WTC11 (cell line): ENCODE measurements around the gene EVX1. TPM values are rescaled to one million over a fixed set of nuclear protein-coding genes. Genes with fewer than 3 reads are reported as not detected.
A peak's percentile ranks its signal among the peaks of the same experiment; 100 is the strongest.

Source experiments
- ATAC-seq: fragments of 200-7000 bp; cut with Tn5 transposase; 2 replicates; pipeline ENCODE4 v1.10.0; 2021; ENCODE audit warnings: mild to moderate bottlenecking, moderate library complexity
- CTCF ChIA-PET: fragments of 300-600 bp; sonication (Branson Sonifier 250); formaldehyde crosslinking; loops from one replicate; lab custom pipeline; 2021; ENCODE audit warnings: antibody characterized with exemption; lab: Charles Lee
- POLR2A ChIA-PET: fragments of 350-600 bp; sonication (Branson Sonifier 250); formaldehyde crosslinking; loops from one replicate; lab custom pipeline; 2021; ENCODE audit warnings: antibody characterized with exemption; lab: Charles Lee
- DNase-seq: peaks from one replicate; pipeline ENCODE4 v3.0.0; 2021; ENCODE audit warnings: low spot score
- H3K27ac Mint-ChIP-seq: 2 replicates; pipeline ENCODE4 v1.8.0; 2021; ENCODE audit warnings: mixed read lengths
- H3K27me3 Mint-ChIP-seq: 2 replicates; pipeline ENCODE4 v1.8.0; 2021; ENCODE audit warnings: low read depth, mild to moderate bottlenecking, moderate library complexity, mixed read lengths
- H3K36me3 Mint-ChIP-seq: 2 replicates; pipeline ENCODE4 v1.8.0; 2021; ENCODE audit warnings: mixed read lengths
- H3K4me1 Mint-ChIP-seq: 2 replicates; pipeline ENCODE4 v1.8.0; 2022; ENCODE audit warnings: mixed read lengths
- H3K4me3 Mint-ChIP-seq: 2 replicates; pipeline ENCODE4 v1.8.0; 2021; ENCODE audit warnings: mild to moderate bottlenecking, moderate library complexity, mixed read lengths
- H3K9me3 Mint-ChIP-seq: 2 replicates; pipeline ENCODE4 v1.8.0; 2021; ENCODE audit warnings: mixed read lengths
- ELF4 ChIP-seq: sonication (generic); formaldehyde crosslinking; IDR thresholded peaks from 2 replicates; pipeline ENCODE4 v1.8.1; 2022; ENCODE audit warnings: low read depth, mild to moderate bottlenecking, moderate library complexity, missing genetic modification reagents
- SOX15 ChIP-seq: fragments of 250-450 bp; sonication (Bioruptor Pico); IDR thresholded peaks from 2 replicates; pipeline ENCODE4 v1.9.0; 2021; ENCODE audit warnings: mild to moderate bottlenecking
- SP1 ChIP-seq: sonication (generic); formaldehyde crosslinking; conservative IDR thresholded peaks from 2 replicates; pipeline ENCODE4 v1.8.1; 2022; ENCODE audit warnings: missing genetic modification reagents
- ZBTB21 ChIP-seq: sonication (generic); formaldehyde crosslinking; IDR thresholded peaks from 2 replicates; pipeline ENCODE4 v1.8.1; 2023; ENCODE audit warnings: mild to moderate bottlenecking, missing genetic modification reagents, borderline replicate concordance
- total RNA-seq: library from RNA; stranded (reverse); gene quantifications from 3 replicates; pipeline ENCODE4 v1.2.3, GENCODE V29; 2021
- TF ChIP-seq, protein P1 (sequence below): fragments of 250-450 bp; sonication (Bioruptor Pico); IDR thresholded peaks from 2 replicates; pipeline ENCODE4 v1.9.0; 2021; ENCODE audit warnings: mild to moderate bottlenecking
- TF ChIP-seq, protein P2 (sequence below): sonication (generic); formaldehyde crosslinking; IDR thresholded peaks from 2 replicates; pipeline ENCODE4 v1.8.0; 2022; ENCODE audit warnings: mild to moderate bottlenecking, missing genetic modification reagents
- TF ChIP-seq, protein P3 (sequence below): sonication (generic); formaldehyde crosslinking; IDR thresholded peaks from 2 replicates; pipeline ENCODE4 v1.8.0; 2022; ENCODE audit warnings: mild to moderate bottlenecking, missing genetic modification reagents
- TF ChIP-seq, protein P4 (sequence below): sonication (generic); formaldehyde crosslinking; conservative IDR thresholded peaks from 2 replicates; pipeline ENCODE4 v1.8.1; 2022; ENCODE audit warnings: mild to moderate bottlenecking, missing genetic modification reagents
- TF ChIP-seq, protein P5 (sequence below): sonication (generic); formaldehyde crosslinking; IDR thresholded peaks from 2 replicates; pipeline ENCODE4 v1.8.1; 2023; ENCODE audit warnings: mild to moderate bottlenecking, moderate library complexity, missing genetic modification reagents
- TF ChIP-seq, protein P6 (sequence below): sonication (generic); formaldehyde crosslinking; conservative IDR thresholded peaks from 2 replicates; pipeline ENCODE4 v1.8.1; 2023; ENCODE audit warnings: mild to moderate bottlenecking, low read depth, missing genetic modification reagents, moderate library complexity
- TF ChIP-seq, protein P7 (sequence below): sonication (generic); formaldehyde crosslinking; IDR thresholded peaks from 2 replicates; pipeline ENCODE4 v1.8.0; 2023; ENCODE audit warnings: mild to moderate bottlenecking, missing genetic modification reagents

The EVX1 gene
- total RNA-seq, 1 experiment from 2014 or later: not detected

DNA sequence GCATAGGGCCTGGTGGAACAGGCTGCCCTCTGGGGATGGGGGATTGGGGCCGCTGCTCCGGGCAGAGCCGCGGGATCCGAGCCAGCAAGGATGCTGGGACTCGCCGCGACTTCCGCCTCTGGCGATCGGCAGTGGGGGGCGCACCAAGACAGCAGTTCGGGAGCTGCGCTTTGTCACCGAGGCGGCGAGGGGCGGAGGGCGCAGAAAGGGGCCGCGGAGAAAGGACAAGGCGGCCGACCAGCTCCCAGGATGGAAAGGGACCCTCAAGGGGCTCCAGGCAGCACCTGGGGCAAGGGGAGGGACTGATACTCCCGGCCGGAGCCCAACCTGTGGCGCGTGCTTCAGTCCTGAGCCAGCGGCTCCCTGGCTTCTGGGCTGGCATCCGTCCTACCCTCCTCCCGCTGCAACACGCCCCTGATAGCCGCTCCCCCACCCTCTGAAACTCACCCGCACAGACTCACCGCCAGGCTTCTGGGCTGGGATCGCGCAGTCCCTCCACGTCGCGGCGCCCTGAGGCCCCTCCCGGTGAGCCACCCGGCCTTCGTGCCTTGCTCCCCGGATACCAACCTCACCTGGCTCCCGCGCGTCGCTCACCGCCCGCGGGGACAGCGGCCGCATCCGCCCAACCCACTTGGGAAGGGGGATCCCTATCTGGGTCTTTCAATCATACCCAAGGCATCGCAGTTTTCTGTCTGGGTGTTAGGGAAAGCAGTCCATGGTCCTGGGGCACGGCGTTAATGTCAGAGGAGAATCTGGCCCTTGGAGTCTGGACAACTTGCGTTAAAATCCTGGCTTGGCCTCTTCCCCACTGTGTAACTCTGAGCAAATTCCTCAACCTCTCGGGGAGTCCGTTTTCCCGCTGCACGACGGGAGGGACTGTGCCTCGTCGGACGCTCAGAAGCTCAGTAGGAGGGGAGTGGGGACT, 7.0 kb upstream of the EVX1 start (continued):
- TF ChIP-seq, protein P1, sequence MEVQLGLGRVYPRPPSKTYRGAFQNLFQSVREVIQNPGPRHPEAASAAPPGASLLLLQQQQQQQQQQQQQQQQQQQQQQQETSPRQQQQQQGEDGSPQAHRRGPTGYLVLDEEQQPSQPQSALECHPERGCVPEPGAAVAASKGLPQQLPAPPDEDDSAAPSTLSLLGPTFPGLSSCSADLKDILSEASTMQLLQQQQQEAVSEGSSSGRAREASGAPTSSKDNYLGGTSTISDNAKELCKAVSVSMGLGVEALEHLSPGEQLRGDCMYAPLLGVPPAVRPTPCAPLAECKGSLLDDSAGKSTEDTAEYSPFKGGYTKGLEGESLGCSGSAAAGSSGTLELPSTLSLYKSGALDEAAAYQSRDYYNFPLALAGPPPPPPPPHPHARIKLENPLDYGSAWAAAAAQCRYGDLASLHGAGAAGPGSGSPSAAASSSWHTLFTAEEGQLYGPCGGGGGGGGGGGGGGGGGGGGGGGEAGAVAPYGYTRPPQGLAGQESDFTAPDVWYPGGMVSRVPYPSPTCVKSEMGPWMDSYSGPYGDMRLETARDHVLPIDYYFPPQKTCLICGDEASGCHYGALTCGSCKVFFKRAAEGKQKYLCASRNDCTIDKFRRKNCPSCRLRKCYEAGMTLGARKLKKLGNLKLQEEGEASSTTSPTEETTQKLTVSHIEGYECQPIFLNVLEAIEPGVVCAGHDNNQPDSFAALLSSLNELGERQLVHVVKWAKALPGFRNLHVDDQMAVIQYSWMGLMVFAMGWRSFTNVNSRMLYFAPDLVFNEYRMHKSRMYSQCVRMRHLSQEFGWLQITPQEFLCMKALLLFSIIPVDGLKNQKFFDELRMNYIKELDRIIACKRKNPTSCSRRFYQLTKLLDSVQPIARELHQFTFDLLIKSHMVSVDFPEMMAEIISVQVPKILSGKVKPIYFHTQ: no peak
- TF ChIP-seq ELF4 (CRISPR knock-in tag) (no peak), ZBTB21 (CRISPR knock-in tag) (peak; percentile 39; the same call in 1 of the 2 replicates), SP1 (0 out of 2 replicates have a peak, but pooled peaks have one; percentile 14)
- TF ChIP-seq, protein P2, sequence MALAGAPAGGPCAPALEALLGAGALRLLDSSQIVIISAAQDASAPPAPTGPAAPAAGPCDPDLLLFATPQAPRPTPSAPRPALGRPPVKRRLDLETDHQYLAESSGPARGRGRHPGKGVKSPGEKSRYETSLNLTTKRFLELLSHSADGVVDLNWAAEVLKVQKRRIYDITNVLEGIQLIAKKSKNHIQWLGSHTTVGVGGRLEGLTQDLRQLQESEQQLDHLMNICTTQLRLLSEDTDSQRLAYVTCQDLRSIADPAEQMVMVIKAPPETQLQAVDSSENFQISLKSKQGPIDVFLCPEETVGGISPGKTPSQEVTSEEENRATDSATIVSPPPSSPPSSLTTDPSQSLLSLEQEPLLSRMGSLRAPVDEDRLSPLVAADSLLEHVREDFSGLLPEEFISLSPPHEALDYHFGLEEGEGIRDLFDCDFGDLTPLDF (CRISPR knock-in tag): no peak
- TF ChIP-seq, protein P3, sequence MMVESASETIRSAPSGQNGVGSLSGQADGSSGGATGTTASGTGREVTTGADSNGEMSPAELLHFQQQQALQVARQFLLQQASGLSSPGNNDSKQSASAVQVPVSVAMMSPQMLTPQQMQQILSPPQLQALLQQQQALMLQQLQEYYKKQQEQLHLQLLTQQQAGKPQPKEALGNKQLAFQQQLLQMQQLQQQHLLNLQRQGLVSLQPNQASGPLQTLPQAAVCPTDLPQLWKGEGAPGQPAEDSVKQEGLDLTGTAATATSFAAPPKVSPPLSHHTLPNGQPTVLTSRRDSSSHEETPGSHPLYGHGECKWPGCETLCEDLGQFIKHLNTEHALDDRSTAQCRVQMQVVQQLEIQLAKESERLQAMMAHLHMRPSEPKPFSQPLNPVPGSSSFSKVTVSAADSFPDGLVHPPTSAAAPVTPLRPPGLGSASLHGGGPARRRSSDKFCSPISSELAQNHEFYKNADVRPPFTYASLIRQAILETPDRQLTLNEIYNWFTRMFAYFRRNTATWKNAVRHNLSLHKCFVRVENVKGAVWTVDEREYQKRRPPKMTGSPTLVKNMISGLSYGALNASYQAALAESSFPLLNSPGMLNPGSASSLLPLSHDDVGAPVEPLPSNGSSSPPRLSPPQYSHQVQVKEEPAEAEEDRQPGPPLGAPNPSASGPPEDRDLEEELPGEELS (CRISPR knock-in tag): no peak
- TF ChIP-seq, protein P4, sequence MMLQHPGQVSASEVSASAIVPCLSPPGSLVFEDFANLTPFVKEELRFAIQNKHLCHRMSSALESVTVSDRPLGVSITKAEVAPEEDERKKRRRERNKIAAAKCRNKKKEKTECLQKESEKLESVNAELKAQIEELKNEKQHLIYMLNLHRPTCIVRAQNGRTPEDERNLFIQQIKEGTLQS: no peak

DNA sequence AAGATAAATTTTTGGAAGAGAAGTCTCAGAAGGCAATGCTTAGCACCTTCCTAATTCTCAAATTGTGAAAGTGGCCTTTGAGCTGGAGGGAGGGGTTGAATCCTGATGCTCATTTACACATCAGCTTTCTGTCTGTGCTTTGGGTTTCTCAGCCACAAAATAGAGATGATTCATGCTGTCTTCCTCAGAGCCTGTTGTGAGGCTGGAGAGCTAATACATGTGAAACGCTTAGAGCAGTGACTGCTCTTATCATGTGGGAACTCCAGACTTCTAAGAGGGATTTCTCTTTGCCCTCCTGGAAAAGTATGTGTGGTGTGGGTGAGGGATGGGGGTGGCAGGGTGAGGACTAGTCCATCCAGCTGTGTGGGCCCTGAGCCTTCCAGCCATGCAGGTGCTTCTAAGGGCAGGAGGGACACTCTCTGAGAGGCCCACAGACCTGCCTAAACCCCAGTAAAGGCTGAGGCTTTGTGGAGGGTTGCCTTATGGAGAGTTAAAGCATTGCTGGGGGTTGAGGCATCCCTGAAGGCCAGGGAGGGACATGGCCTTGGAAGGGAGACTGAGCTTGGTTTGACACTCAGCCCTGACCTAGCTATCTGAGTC, 4.8 kb upstream of the EVX1 start:
- DNase-seq (no peak), ATAC-seq (no peak)
- TF ChIP-seq, protein P5, sequence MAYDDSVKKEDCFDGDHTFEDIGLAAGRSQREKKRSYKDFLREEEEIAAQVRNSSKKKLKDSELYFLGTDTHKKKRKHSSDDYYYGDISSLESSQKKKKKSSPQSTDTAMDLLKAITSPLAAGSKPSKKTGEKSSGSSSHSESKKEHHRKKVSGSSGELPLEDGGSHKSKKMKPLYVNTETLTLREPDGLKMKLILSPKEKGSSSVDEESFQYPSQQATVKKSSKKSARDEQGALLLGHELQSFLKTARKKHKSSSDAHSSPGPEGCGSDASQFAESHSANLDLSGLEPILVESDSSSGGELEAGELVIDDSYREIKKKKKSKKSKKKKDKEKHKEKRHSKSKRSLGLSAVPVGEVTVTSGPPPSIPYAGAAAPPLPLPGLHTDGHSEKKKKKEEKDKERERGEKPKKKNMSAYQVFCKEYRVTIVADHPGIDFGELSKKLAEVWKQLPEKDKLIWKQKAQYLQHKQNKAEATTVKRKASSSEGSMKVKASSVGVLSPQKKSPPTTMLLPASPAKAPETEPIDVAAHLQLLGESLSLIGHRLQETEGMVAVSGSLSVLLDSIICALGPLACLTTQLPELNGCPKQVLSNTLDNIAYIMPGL (CRISPR knock-in tag): no peak
- CTCF ChIA-PET: interaction anchor here (1.5 kb wide), 1 partner anchor 42 kb away, joined by 5 read pairs; no protein-coding TSS in a partner anchor
- Mint-ChIP-seq H3K27ac (no peak overlapping the region), H3K27me3 (peaks cover 100% of the 10 kb centered on the region), H3K4me3 (no peak overlapping the region), H3K36me3 (no peaks in the 10 kb centered on the region), H3K9me3 (no peaks in the 10 kb centered on the region), H3K4me1 (peaks cover 43% of the 10 kb centered on the region)
- POLR2A ChIA-PET: no interaction called here

DNA sequence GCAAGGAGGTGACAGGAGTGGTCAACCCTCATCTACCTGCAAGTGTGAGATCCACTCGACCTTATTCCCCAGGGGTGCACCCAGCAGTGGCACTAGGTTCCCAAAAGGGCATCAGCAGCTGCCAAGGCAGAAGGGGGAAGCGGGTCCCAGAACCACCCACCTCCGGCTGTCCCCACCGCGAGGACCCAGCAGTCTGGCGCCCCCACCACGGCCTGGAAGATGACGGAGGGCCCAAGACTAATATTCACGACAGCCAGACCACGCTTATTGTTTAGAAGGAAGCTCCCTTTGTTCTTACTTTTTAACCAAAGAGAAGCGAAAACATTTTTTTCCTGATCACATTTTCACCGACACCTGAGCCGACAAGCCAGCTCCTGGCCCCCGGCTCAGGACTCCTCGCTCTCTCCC, 3.6 kb upstream of the EVX1 start:
- ChIA-PET POLR2A (no interaction called here), CTCF (interaction anchor here (0.9 to 3.8 kb wide), 4 partner anchors 14 to 856 kb away, joined by 3 to 19 read pairs (median 4); no protein-coding TSS in a partner anchor)
- H3K4me3 Mint-ChIP-seq: peak overlapping the region; percentile 36
- DNase-seq (no peak), ATAC-seq (no peak)
- H3K4me1 Mint-ChIP-seq: peaks cover 49% of the 10 kb centered on the region
- H3K9me3 Mint-ChIP-seq: no peaks in the 10 kb centered on the region
- no peaks in the 10 kb centered on the region for H3K36me3 Mint-ChIP-seq
- H3K27ac Mint-ChIP-seq: no peak overlapping the region
- peaks cover 100% of the 10 kb centered on the region for H3K27me3 Mint-ChIP-seq
- TF ChIP-seq, protein P1: no peak
- no peak for TF ChIP-seq SOX15 (CRISPR knock-in tag)
- TF ChIP-seq, protein P6, sequence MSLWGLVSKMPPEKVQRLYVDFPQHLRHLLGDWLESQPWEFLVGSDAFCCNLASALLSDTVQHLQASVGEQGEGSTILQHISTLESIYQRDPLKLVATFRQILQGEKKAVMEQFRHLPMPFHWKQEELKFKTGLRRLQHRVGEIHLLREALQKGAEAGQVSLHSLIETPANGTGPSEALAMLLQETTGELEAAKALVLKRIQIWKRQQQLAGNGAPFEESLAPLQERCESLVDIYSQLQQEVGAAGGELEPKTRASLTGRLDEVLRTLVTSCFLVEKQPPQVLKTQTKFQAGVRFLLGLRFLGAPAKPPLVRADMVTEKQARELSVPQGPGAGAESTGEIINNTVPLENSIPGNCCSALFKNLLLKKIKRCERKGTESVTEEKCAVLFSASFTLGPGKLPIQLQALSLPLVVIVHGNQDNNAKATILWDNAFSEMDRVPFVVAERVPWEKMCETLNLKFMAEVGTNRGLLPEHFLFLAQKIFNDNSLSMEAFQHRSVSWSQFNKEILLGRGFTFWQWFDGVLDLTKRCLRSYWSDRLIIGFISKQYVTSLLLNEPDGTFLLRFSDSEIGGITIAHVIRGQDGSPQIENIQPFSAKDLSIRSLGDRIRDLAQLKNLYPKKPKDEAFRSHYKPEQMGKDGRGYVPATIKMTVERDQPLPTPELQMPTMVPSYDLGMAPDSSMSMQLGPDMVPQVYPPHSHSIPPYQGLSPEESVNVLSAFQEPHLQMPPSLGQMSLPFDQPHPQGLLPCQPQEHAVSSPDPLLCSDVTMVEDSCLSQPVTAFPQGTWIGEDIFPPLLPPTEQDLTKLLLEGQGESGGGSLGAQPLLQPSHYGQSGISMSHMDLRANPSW (CRISPR knock-in tag): no peak
- TF ChIP-seq, protein P7, sequence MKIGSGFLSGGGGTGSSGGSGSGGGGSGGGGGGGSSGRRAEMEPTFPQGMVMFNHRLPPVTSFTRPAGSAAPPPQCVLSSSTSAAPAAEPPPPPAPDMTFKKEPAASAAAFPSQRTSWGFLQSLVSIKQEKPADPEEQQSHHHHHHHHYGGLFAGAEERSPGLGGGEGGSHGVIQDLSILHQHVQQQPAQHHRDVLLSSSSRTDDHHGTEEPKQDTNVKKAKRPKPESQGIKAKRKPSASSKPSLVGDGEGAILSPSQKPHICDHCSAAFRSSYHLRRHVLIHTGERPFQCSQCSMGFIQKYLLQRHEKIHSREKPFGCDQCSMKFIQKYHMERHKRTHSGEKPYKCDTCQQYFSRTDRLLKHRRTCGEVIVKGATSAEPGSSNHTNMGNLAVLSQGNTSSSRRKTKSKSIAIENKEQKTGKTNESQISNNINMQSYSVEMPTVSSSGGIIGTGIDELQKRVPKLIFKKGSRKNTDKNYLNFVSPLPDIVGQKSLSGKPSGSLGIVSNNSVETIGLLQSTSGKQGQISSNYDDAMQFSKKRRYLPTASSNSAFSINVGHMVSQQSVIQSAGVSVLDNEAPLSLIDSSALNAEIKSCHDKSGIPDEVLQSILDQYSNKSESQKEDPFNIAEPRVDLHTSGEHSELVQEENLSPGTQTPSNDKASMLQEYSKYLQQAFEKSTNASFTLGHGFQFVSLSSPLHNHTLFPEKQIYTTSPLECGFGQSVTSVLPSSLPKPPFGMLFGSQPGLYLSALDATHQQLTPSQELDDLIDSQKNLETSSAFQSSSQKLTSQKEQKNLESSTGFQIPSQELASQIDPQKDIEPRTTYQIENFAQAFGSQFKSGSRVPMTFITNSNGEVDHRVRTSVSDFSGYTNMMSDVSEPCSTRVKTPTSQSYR (CRISPR knock-in tag): no peak
